Smooth muscle cell (in vitro differentiated cells): ENCODE results near the gene NOTCH1. TPM values are rescaled to one million over a fixed set of nuclear protein-coding genes. Genes with fewer than 3 reads are reported as not detected.

Source experiments
- DNase-seq: peaks from one replicate; lab custom pipeline; 2025; ENCODE audit not compliant: unreplicated experiment; lab: John Stamatoyannopoulos, UW
- H2AFZ ChIP-seq: fragments of 200-600 bp; sonication (generic); 2 replicates; pipeline ENCODE4 v1.6.0; 2016; ENCODE audit warnings: antibody characterized with exemption, low read depth, mild to moderate bottlenecking
- H3F3A ChIP-seq: fragments of 200-600 bp; sonication (generic); 2 replicates; pipeline ENCODE4 v1.6.0; 2017; ENCODE audit warnings: antibody characterized with exemption, low read depth
- H3K27ac ChIP-seq: fragments of 200-600 bp; sonication (generic); 2 replicates; pipeline ENCODE4 v1.5.1; 2016; ENCODE audit warnings: low read depth, mild to moderate bottlenecking
- H3K27me3 ChIP-seq: fragments of 200-600 bp; sonication (generic); 2 replicates; pipeline ENCODE4 v1.6.1; 2016; ENCODE audit warnings: low read depth, mild to moderate bottlenecking
- H3K36me3 ChIP-seq: fragments of 200-600 bp; sonication (generic); 2 replicates; pipeline ENCODE4 v1.5.1; 2016; ENCODE audit warnings: low read depth
- H3K4me1 ChIP-seq: fragments of 200-600 bp; sonication (generic); 2 replicates; pipeline ENCODE4 v1.5.1; 2016; ENCODE audit warnings: low read depth
- H3K4me2 ChIP-seq: fragments of 200-600 bp; sonication (generic); 2 replicates; pipeline ENCODE4 v1.6.0; 2016; ENCODE audit warnings: mild to moderate bottlenecking
- H3K4me3 ChIP-seq: fragments of 200-600 bp; sonication (generic); 2 replicates; pipeline ENCODE4 v1.5.1; 2016; ENCODE audit warnings: mild to moderate bottlenecking
- H3K79me2 ChIP-seq: fragments of 200-600 bp; sonication (generic); 2 replicates; pipeline ENCODE4 v1.6.0; 2016; ENCODE audit warnings: low read depth, mild to moderate bottlenecking
- H3K9ac ChIP-seq: fragments of 200-600 bp; sonication (generic); 2 replicates; pipeline ENCODE4 v1.6.0; 2016; ENCODE audit warnings: low read depth
- H3K9me3 ChIP-seq: fragments of 200-600 bp; sonication (generic); replicated peaks from 2 replicates; pipeline ENCODE4 v1.5.1; 2016; ENCODE audit warnings: low read depth
- H4K20me1 ChIP-seq: fragments of 200-600 bp; sonication (generic); 2 replicates; pipeline ENCODE4 v1.6.0; 2016; ENCODE audit warnings: low read depth
- WGBS: methylation state at CpG from one replicate; pipeline ENCODE4 v1.1.7; 2016; ENCODE audit warnings: low lambda C conversion rate; 5-methylcytosine and 5-hydroxymethylcytosine counted together
- polyA plus RNA-seq: library from polyadenylated mRNA; unstranded; fragments of >200 nt; fragmentation: Nextera tagmentation; extraction: Ambion mirVana; gene quantifications from 2 replicates; pipeline ENCODE4 v1.2.1, GENCODE V29; 2016
- total RNA-seq: library from RNA; depleted of rRNA; stranded (reverse); fragments of >200 nt; gene quantifications from 2 replicates; pipeline ENCODE4 v1.2.3, GENCODE V29; 2014
- TF ChIP-seq, protein P1 (sequence below): fragments of 200-600 bp; sonication (generic); IDR thresholded peaks from 2 replicates; pipeline ENCODE4 v1.5.1; 2017; ENCODE audit warnings: borderline replicate concordance, mild to moderate bottlenecking, antibody characterized with exemption; ENCODE audit not compliant: insufficient read depth, poor library complexity, severe bottlenecking

Gene NOTCH1
- total and polyA plus RNA-seq, 2 experiments from 2014 or later = 7.2 to 13.2 TPM

- H3K9ac ChIP-seq = no peak overlapping the region
- H3K9me3 ChIP-seq = no peaks in the 10 kb centered on the region
- H3K4me3 ChIP-seq = no peak overlapping the region
- no peak overlapping the region for H3K4me2 ChIP-seq
- TF ChIP-seq, protein P1, sequence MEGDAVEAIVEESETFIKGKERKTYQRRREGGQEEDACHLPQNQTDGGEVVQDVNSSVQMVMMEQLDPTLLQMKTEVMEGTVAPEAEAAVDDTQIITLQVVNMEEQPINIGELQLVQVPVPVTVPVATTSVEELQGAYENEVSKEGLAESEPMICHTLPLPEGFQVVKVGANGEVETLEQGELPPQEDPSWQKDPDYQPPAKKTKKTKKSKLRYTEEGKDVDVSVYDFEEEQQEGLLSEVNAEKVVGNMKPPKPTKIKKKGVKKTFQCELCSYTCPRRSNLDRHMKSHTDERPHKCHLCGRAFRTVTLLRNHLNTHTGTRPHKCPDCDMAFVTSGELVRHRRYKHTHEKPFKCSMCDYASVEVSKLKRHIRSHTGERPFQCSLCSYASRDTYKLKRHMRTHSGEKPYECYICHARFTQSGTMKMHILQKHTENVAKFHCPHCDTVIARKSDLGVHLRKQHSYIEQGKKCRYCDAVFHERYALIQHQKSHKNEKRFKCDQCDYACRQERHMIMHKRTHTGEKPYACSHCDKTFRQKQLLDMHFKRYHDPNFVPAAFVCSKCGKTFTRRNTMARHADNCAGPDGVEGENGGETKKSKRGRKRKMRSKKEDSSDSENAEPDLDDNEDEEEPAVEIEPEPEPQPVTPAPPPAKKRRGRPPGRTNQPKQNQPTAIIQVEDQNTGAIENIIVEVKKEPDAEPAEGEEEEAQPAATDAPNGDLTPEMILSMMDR = no peak
- H3F3A ChIP-seq = no peaks in the 10 kb centered on the region
- no peak overlapping the region for H2AFZ ChIP-seq
- H3K36me3 ChIP-seq = no peaks in the 10 kb centered on the region
- peaks cover 4% of the 10 kb centered on the region for H3K4me1 ChIP-seq
- 94% methylated on average over 52 of the region's 59 CpGs for WGBS
- no peak for DNase-seq
- H3K79me2 ChIP-seq = peaks cover 5% of the 10 kb centered on the region
- H3K27ac ChIP-seq = no peak overlapping the region
- peaks cover 81% of the 10 kb centered on the region for H4K20me1 ChIP-seq
- no peaks in the 10 kb centered on the region for H3K27me3 ChIP-seq
These were observed 23.3 kb downstream of the NOTCH1 start for GRCh38 chr9:136522314-136523237.

DNA sequence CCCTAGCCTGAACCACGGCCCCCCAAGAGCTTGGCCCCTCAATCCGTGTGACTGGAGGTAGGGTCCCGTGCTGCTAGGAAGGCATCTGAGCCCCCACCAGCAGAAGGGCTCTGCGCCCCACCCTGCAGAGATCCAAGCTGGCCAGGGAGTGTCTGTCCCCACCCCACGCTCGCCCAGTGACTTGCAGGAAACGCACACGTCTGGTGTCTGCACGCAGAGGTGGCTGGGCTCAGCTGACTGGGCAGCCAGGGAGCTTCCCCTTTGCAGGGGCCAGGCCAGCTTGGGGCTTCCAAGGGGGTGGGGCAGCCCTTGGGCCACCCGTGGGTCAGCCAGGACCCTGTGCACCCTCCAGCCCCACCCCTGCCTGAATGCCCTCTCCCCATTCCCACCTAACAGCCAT, 24.3 kb downstream of the NOTCH1 start:
- peaks cover 5% of the 10 kb centered on the region for H3K79me2 ChIP-seq
- H3K4me1 ChIP-seq = peaks cover 4% of the 10 kb centered on the region
- no peak overlapping the region for H3K4me3 ChIP-seq
- peaks cover 70% of the 10 kb centered on the region for H4K20me1 ChIP-seq
- no peak for DNase-seq
- H3K9me3 ChIP-seq = no peaks in the 10 kb centered on the region
- no peaks in the 10 kb centered on the region for H3F3A ChIP-seq
- H2AFZ ChIP-seq = no peak overlapping the region
- H3K9ac ChIP-seq = no peak overlapping the region
- WGBS = 93% methylated on average over 5 of the region's 10 CpGs
- no peak overlapping the region for H3K27ac ChIP-seq
- TF ChIP-seq, protein P1 = no peak
- no peaks in the 10 kb centered on the region for H3K36me3 ChIP-seq
- no peak overlapping the region for H3K4me2 ChIP-seq
- H3K27me3 ChIP-seq = no peaks in the 10 kb centered on the region

GRCh38 chr9:136520053-136520540, 25.8 kb downstream of the NOTCH1 start:
- DNase-seq = no peak
- H3K9me3 ChIP-seq = no peaks in the 10 kb centered on the region
- H3K4me1 ChIP-seq = no peaks in the 10 kb centered on the region
- H3K27ac ChIP-seq = no peak overlapping the region
- H2AFZ ChIP-seq = no peak overlapping the region
- H3K4me2 ChIP-seq = no peak overlapping the region
- H3K9ac ChIP-seq = no peak overlapping the region
- H3K79me2 ChIP-seq = no peaks in the 10 kb centered on the region
- WGBS = 94% methylated on average over 19 of the region's 20 CpGs
- H3K27me3 ChIP-seq = no peaks in the 10 kb centered on the region
- no peaks in the 10 kb centered on the region for H3K36me3 ChIP-seq
- H3F3A ChIP-seq = no peaks in the 10 kb centered on the region
- H4K20me1 ChIP-seq = peaks cover 56% of the 10 kb centered on the region
- H3K4me3 ChIP-seq = no peak overlapping the region
- TF ChIP-seq, protein P1 = no peak
